GM21515 (cell line): ENCODE data around the gene CDC27.
"Not testable (repeated sequence)": the region's sequence is repeated elsewhere in the genome, so short reads cannot be mapped to it uniquely, and the experiment has no call there.

Source experiments
- ATAC-seq: cut with Tn5 transposase; IDR thresholded peaks from one replicate; pipeline ENCODE4 v1.9.1; 2021; ENCODE audit not compliant: unreplicated experiment

The CDC27 gene

DNA sequence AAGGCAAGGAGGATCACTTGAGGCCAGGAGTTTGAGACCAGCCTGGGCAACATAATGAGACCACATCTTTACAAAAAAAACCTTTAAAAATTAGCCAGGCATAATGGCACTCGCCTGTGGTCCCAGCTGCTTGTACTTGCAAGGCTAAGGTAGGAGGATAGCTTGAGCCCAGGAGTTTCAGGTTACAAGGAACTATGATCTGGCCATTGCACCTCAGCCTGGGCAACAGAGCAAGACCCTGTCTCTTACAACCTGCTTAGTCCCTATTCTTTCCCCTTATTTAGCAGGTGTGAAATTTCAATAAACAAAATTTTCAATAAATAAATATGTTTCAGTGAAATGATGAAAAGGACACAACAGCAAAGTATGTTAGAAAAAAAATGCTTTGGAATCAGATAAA is 114.7 kb downstream of the CDC27 start:
- ATAC-seq = not testable (repeated sequence)

GRCh38 chr17:47073629-47074028 is 115.5 kb downstream of the CDC27 start:
- ATAC-seq = not testable (repeated sequence)

DNA sequence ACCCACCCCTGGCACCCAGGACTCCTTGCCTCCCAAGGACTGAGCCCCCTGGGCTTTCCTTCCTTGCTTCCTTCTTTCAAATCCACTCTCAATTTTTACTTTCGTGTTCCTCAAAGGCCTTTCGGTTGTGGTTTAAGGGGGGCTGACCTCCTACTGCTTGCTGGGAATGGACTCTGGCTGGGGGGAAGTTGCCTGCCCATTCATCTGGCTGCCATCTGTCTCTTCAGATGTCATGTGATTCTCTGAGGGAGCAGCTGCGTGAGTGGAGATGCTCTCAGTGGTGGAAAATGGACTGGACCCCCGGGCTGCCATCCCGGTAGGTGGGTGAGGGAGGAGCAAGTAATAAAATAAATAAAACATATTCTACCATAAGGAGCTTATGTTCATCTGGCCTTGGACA is 116.2 kb downstream of the CDC27 start:
- no peak for ATAC-seq

DNA sequence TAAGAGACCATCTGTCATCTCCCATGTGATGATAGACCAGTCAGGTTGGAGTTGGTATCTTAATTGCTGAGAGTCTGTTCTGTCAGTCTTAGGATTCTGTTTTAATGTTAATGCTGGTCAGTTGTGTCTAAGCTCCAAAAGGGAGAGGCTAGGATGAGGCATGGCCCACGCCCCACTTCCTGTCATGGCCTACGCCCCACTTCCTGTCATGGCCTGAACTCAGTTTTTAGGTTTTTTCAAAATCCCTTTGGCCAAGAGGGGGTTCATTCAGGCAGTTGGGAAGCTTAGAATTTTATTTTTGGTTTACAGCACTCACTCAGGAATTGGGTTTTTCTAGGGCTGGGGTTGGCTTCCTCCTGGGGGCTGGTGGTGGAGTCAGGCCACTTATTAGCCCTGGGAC is 117.9 kb downstream of the CDC27 start:
- ATAC-seq = not testable (repeated sequence)

DNA sequence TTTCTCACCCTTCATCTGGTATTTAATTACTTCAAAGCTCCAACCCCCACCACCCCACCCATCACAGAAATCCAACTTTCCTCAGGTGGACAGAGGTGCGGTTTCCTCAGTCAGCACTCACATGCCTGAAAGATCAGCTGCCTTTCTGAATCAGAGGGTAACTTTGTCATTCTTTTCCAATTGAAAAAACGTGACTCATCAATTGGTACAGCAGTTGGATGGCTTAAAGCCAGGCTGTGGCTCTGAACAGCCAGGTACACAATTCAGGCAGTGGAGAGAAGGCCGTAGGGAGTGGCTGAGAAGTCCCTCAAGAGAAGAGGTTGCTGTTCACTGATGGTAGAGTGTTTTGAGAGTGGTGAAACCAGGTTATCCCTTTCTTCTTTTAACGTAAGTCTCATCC is 118.8 kb downstream of the CDC27 start:
- ATAC-seq = not testable (repeated sequence)
